Adrenal gland (tissue), 12 donors: ENCODE results near the gene DAZAP1. TPM values are rescaled to one million over a fixed set of nuclear protein-coding genes. Genes with fewer than 3 reads are reported as not detected.

ENCODE experiments used
- DNase-seq, 7 donors: peaks; one replicate each; pipeline ENCODE4 v3.0.0-alpha.2; 2019 to 2020
- H3K27ac ChIP-seq, 5 donors: fragments of 200-600 bp; sonication (generic) in 4 of 5; 1 replicate in 3 of 5; 2 replicates in 2 of 5; pipeline versions ENCODE4 v1.5.1 to v1.8.0; 2016 to 2020; ENCODE audit warnings: mild to moderate bottlenecking in 1 of 5
- H3K27me3 ChIP-seq: fragments of 200-600 bp; 2 replicates; pipeline ENCODE4 v1.8.0; 2021
- H3K36me3 ChIP-seq, 2 donors: fragments of 200-600 bp; replicated peaks in 1 of 2; 1 replicate in 1 of 2; 2 replicates in 1 of 2; pipeline versions ENCODE4 v1.5.1 to v1.8.0; 2018 to 2022
- H3K4me1 ChIP-seq, 2 donors: fragments of 200-600 bp; replicated peaks in 1 of 2; 1 replicate in 1 of 2; 2 replicates in 1 of 2; pipeline versions ENCODE4 v1.5.1 to v1.8.0; 2018 to 2021
- H3K4me3 ChIP-seq, 4 donors: fragments of 200-600 bp; sonication (generic) in 3 of 4; one replicate each; pipeline ENCODE4 v1.5.1; 2016 to 2018
- H3K9me3 ChIP-seq, 3 donors: fragments of 200-600 bp; sonication (generic) in 1 of 3; replicated peaks in 1 of 3; 1 replicate in 2 of 3; 2 replicates in 1 of 3; pipeline versions ENCODE4 v1.5.1 to v1.8.0; 2016 to 2021
- POLR2A ChIP-seq, 2 donors: fragments of 450-650 bp; IDR thresholded peaks; one replicate each; pipeline ENCODE4 v1.6.1; 2017; ENCODE audit warnings: antibody characterized with exemption in 2 of 2, mild to moderate bottlenecking in 2 of 2, moderate library complexity in 1 of 2
- WGBS, 4 donors: extraction: QIAGEN DNeasy Blood & Tissue Kit in 2 of 4; methylation state at CpG; one replicate each; pipeline versions ENCODE4 v1.1.5 to v1.1.7; 2013 to 2017; 5-methylcytosine and 5-hydroxymethylcytosine counted together
- intact Hi-C, 2 donors: fragments of 100-400 bp; cut with DNase I; formaldehyde crosslinking; loops; one replicate each; pipeline versions ENCODE4 v1.14.1 to v1.15.0; 2022 to 2023
- polyA plus RNA-seq, 3 donors: library from polyadenylated mRNA; stranded (reverse); fragments of 200-250 nt in 2 of 3; fragments of 350-450 nt in 1 of 3; fragmentation: Illumina TruSeq in 1 of 3; extraction: RNeasy Lipid Tissue Mini Kit (QIAGEN cat#74804) in 1 of 3; gene quantifications; one replicate each; pipeline ENCODE4 v1.2.3, GENCODE V29; 2013 to 2014
- total RNA-seq, 9 donors: library from RNA; depleted of rRNA in 4 of 9; stranded (reverse); fragments of >200 nt in 4 of 9; fragments of 120-200 nt in 1 of 9; fragmentation: NEBNext Ultra II Directional in 1 of 9; extraction: Animal tissue kit (Norgen Biotek cat#: 25700) in 1 of 9; gene quantifications; one replicate each; pipeline versions ENCODE4 v1.1.0 to v1.2.4, GENCODE V29; 2013 to 2023
- TF ChIP-seq, protein P1 (sequence below), 6 experiments: fragments of 450-650 bp in 4 of 6; fragments of 200-600 bp in 2 of 6; sonication (generic) in 1 of 6; IDR thresholded peaks; 1 replicate in 5 of 6; 2 replicates in 1 of 6; pipeline versions ENCODE4 v1.5.1 to v1.8.0; 2016 to 2021; ENCODE audit warnings: antibody characterized with exemption in 6 of 6, mild to moderate bottlenecking in 2 of 6, moderate library complexity in 1 of 6
- donor health status: healthy with polysubstance abuse.
- donor health status: Bipolar disorder and iron deficiency.
- donor health status: DM: yes; HTN: yes; CAD: no.
- donor health status: DM: no; HTN: no; CAD: no.
- donor health status: DM: no; HTN: no; CAD: no.
- donor health status: DM: yes; HTN: yes; CAD: no.

DAZAP1 gene
- total and polyA plus RNA-seq, 12 donors, result 11.5 to 117 (median 53.1) TPM

DNA sequence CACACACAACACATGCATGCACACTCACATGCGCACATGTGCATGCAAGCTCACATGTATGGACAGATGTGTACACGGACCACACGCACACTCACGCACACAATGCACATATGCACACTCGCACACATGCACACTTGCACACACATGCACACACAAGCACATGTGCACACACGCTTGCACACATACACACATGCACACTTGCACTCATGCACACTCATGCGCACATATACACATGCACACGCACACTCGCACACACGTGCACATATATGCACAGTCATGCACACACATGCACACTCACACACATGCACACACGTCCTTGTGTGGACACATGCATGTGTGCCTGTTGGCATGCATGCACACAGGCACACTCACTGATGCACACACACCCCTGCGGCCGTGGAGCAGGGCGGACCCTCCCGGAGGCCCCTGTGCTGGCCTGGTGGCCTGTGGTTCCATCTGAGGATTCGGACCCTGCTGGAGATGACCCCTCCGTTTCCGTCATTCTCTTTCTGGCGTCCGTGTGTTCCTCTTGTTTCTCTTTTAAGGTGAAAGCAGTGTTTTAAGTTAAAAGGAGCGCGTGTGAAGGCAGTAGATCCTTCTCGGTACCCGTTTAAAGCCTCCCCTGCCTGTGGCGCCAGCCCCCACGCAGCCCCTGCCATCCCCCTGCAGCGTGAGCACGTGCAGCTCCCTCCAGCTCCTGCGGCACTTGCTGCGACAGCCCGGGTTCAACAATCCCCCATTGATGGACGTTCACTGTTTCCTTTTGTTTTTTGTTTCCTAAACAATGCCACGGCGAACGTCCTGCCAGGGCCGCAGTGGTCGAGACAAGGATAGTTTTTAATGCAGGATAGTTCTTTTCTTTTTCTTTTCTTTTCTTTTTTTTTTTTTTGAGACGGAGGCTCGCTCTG is 18.1 kb upstream of the DAZAP1 start:
- no peak overlapping the region for H3K4me3 ChIP-seq
- 90 to 92% (median 91%) methylated on average over 36 to 39 of the region's 39 CpGs for WGBS, 4 donors
- peaks cover 15 to 20% of the 10 kb centered on the region in 2 donors for H3K4me1 ChIP-seq
- no peak for TF ChIP-seq POLR2A (IDR thresholded peaks at IDR 0.05)
- TF ChIP-seq, protein P1, sequence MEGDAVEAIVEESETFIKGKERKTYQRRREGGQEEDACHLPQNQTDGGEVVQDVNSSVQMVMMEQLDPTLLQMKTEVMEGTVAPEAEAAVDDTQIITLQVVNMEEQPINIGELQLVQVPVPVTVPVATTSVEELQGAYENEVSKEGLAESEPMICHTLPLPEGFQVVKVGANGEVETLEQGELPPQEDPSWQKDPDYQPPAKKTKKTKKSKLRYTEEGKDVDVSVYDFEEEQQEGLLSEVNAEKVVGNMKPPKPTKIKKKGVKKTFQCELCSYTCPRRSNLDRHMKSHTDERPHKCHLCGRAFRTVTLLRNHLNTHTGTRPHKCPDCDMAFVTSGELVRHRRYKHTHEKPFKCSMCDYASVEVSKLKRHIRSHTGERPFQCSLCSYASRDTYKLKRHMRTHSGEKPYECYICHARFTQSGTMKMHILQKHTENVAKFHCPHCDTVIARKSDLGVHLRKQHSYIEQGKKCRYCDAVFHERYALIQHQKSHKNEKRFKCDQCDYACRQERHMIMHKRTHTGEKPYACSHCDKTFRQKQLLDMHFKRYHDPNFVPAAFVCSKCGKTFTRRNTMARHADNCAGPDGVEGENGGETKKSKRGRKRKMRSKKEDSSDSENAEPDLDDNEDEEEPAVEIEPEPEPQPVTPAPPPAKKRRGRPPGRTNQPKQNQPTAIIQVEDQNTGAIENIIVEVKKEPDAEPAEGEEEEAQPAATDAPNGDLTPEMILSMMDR (IDR thresholded peaks at IDR 0.05), result no peak
- H3K9me3 ChIP-seq, result no peaks in the 10 kb centered on the region
- intact Hi-C loops, result loop anchor here in 1 of 2 donors (10.0 kb wide), 1 partner anchor 104 kb away; the partner anchor contains the start of gene EFNA2
- H3K36me3 ChIP-seq, result peaks cover 0 to 51% of the 10 kb centered on the region in 2 donors
- H3K27me3 ChIP-seq, result no peaks in the 10 kb centered on the region
- no peak overlapping the region for H3K27ac ChIP-seq
- no peak for DNase-seq

DNA sequence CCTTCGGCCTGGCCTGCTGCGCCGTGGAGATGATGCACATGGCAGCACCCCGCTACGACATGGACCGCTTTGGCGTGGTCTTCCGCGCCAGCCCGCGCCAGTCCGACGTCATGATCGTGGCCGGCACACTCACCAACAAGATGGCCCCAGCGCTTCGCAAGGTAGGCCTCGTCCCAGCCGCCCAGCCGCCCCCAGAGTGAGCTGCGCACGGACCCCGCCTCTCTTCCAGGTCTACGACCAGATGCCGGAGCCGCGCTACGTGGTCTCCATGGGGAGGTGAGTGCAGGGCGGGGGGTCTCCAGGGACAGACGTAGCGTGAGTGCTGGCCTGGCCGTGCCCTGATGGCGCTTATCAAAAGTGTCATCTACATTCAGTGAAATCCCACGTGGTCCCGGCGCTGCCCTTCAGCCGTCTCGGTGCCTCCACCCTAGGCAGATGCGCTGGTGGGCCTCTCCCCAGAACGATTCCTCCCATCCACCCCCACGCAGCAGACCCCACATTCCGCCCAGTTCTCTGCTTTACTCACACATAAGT is 16.4 kb upstream of the DAZAP1 start:
- H3K36me3 ChIP-seq, result peaks cover 0 to 51% of the 10 kb centered on the region in 2 donors
- H3K9me3 ChIP-seq, result no peaks in the 10 kb centered on the region
- intact Hi-C loops, result no loop called here
- DNase-seq, result no peak
- WGBS, 4 donors, result 87 to 95% (median 93%) methylated on average over 11 to 42 of the region's 42 CpGs
- H3K4me3 ChIP-seq, result no peak overlapping the region
- no peak overlapping the region for H3K27ac ChIP-seq
- TF ChIP-seq, protein P1 (IDR thresholded peaks at IDR 0.05), result no peak
- no peak for TF ChIP-seq POLR2A (IDR thresholded peaks at IDR 0.05)
- peaks cover 0 to 4% of the 10 kb centered on the region in 2 donors for H3K4me1 ChIP-seq
- H3K27me3 ChIP-seq, result no peaks in the 10 kb centered on the region

DNA sequence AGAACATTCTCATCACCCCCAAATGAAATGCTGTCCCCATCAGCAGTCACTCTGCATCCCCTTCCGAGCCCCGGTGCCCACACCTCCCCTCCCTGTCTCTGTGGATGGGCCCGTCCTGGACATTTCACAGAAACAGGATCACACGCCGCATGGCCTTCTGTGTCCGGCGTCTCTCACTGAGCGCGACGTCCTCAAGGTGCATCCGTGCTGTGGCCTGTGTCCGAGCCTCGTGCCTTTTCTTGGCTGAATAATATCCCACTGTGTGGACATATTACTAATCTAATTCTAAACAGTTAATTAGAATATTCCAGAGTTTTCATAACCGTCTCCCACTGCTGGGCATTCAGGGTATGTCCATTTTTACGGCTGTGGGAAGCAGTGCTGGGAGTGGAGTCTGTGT is 15.0 kb upstream of the DAZAP1 start:
- 93 to 97% (median 95%) methylated on average over 15 of the region's 15 CpGs for WGBS, 4 donors
- no peak overlapping the region for H3K27ac ChIP-seq
- no peak for DNase-seq
- peaks cover 0 to 51% of the 10 kb centered on the region in 2 donors for H3K36me3 ChIP-seq
- H3K9me3 ChIP-seq, result no peaks in the 10 kb centered on the region
- H3K27me3 ChIP-seq, result no peaks in the 10 kb centered on the region
- intact Hi-C loops, result no loop called here
- no peaks in the 10 kb centered on the region for H3K4me1 ChIP-seq
- TF ChIP-seq, protein P1 (IDR thresholded peaks at IDR 0.05), result no peak
- no peak overlapping the region for H3K4me3 ChIP-seq

DNA sequence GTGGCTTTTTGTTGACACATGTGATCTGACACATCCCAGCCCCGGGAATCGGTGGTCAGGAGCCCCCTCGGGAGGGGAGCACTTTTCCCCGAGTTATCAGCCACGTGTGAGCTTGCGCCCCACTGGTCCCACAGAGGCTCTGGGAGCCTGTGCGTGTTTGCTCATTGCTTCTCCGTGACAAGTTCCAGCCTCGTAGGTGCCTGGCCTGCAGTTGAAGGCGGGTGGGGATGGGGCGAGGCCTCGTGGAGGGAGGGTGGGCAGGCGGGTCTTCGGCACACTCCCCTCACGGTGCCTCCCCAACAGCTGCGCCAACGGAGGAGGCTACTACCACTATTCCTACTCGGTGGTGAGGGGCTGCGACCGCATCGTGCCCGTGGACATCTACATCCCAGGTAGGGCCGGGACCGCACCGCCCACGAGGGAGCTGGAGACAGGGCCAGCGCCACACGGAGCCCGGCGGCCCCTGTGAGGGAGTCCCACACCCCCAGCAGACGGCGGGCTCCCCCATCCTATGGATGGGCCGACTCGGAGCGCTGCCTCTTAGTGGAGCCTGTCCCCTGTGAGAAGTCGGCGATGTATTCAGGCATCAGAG is 14.4 kb upstream of the DAZAP1 start:
- H3K27me3 ChIP-seq, result no peaks in the 10 kb centered on the region
- 88 to 95% (median 91%) methylated on average over 13 to 37 of the region's 37 CpGs for WGBS, 4 donors
- no peak for TF ChIP-seq POLR2A (IDR thresholded peaks at IDR 0.05)
- TF ChIP-seq, protein P1 (IDR thresholded peaks at IDR 0.05), result no peak
- H3K4me3 ChIP-seq, result no peak overlapping the region
- H3K4me1 ChIP-seq, result no peaks in the 10 kb centered on the region
- intact Hi-C loops, result no loop called here
- no peak overlapping the region for H3K27ac ChIP-seq
- no peaks in the 10 kb centered on the region for H3K9me3 ChIP-seq
- H3K36me3 ChIP-seq, result peaks cover 0 to 49% of the 10 kb centered on the region in 2 donors
- no peak for DNase-seq
